ENCODE data around the gene PEPD.

The PEPD gene

DNA sequence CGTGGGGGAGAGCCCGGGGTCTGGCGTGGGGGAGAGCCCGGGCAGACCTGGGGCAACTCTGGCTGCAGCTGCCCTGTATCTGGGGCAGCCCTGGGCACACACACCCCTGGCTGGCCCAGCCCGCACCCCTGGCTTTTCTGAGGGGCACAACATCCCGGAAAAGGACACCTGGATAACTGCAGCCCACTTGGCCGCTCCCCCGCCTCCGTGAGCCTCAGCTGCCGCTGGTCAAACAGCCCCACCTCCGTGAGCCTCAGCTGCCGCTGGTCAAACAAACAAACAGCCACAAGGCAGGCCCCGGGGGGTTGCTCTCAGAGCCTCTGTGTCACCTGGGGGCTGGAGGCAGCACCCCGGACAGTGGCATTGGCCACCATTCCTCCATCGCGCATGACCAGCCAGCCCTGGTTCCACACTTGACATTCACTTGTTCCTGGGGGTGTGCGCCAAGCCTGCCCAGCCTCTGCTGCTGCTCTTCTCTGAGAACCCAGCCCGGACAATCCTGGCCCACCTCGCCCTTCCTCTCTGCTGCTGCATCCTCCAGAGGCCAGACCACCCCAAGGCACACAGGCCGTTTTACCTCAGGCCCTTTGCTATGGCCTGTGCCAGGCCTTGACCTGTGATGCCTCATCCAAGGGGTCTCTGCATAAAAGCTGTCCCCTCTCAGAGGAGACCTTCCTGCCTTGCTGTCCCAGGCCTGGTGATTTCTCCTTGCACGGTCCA, 128.1 kb downstream of the PEPD start:
- no peaks in the 10 kb centered on the region for H3K36me3 ChIP-seq
- TF ChIP-seq, protein P1, sequence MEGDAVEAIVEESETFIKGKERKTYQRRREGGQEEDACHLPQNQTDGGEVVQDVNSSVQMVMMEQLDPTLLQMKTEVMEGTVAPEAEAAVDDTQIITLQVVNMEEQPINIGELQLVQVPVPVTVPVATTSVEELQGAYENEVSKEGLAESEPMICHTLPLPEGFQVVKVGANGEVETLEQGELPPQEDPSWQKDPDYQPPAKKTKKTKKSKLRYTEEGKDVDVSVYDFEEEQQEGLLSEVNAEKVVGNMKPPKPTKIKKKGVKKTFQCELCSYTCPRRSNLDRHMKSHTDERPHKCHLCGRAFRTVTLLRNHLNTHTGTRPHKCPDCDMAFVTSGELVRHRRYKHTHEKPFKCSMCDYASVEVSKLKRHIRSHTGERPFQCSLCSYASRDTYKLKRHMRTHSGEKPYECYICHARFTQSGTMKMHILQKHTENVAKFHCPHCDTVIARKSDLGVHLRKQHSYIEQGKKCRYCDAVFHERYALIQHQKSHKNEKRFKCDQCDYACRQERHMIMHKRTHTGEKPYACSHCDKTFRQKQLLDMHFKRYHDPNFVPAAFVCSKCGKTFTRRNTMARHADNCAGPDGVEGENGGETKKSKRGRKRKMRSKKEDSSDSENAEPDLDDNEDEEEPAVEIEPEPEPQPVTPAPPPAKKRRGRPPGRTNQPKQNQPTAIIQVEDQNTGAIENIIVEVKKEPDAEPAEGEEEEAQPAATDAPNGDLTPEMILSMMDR (IDR thresholded peaks at IDR 0.05), result no peak
- no peaks in the 10 kb centered on the region for H3K9me3 ChIP-seq
- no peaks in the 10 kb centered on the region for H3K27me3 ChIP-seq
- H3K4me1 ChIP-seq (ENCODE audit: control insufficient read depth in 1 of 2, insufficient read depth in 1 of 2, low read depth in 1 of 2, low read length in 1 of 2), result peaks cover 28 to 35% of the 10 kb centered on the region in 2 experiments
- H3K4me3 ChIP-seq (ENCODE audit: low read depth in 1 of 2, low read length in 1 of 2), result no peak overlapping the region
- no peak overlapping the region for H3K27ac ChIP-seq

DNA sequence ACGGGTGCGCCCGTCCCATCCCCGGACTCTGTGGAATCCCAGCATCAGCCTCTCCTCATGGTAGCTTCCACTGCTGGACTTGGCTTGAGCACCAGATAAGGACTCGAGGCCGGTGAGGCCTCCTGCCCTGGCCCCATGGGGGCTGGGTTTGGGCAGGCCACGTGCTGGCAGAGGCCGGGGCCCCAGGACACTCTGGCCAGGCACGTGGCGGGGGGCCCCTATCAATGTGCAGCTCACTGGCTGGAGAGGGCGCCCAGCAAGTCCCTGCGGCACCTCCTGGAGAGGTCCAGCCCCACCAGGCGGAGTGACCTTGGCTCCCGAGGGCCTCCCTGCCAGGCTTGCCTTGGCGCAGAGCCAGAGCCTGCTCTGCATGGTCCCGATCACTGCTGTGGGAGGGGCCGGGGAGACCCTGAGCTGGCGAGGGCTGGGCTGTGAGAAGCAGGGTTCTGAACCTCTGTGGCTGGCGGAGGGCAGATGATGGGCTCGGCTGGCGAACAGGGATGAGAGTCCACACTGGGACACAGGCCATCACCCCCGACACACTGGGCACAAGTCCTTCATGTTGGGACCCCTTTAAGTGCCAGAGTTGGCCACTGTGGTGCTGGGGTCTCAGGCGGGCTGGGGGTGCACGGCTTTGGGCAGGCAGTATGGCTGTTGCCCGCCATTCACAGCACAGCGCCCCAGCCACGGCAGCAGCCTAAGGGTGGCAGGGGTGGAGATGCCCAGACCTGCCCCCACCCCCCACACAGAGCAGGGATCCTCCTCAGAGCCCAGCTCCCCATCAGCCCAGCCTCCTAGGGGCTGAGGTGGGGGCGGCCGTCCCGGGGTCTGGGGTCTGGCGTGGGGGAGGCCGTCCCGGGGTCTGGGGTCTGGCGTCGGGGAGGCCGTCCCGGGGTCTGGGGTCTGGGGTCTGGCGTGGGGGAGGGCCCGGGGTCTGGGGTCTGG, 129.0 kb downstream of the PEPD start:
- TF ChIP-seq, protein P1 (IDR thresholded peaks at IDR 0.05), result no peak
- Histone ChIP-seq H3K36me3 (no peaks in the 10 kb centered on the region), H3K4me1 (ENCODE audit: control insufficient read depth in 1 of 2, insufficient read depth in 1 of 2, low read depth in 1 of 2, low read length in 1 of 2) (peaks cover 28 to 35% of the 10 kb centered on the region in 2 experiments), H3K27me3 (no peaks in the 10 kb centered on the region), H3K9me3 (no peaks in the 10 kb centered on the region), H3K4me3 (ENCODE audit: low read depth in 1 of 2, low read length in 1 of 2) (no peak overlapping the region), H3K27ac (no peak overlapping the region)

DNA sequence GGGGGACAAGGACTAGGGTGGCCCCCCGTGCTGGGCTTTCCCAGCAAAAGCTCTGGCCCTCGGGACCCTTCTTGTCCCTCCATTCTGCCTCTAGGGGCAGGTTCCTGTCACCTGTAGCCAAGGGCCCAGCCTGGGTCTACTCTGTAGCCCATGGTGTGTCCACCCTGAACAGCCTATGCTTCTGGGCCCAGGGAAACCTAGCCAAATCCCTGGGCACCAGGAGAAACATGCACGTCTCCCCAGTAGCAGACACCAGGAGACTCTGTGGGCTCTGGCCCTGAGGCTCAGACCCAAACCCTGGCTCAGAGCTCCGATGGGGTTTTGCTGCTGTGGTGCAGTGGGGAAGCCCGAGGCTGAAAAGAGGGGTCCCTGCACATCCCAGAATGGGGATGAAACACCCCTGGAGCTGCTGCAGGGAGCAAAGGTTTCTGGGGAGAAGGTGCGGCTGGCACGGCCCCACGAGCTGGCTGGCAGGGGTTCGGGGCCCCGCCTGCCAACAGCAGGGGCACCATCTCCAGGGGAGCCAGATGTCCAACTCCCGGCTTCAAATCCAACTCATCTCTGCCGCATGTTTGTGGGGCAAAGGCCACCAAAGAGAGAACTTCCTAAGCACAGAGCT, 129.9 kb downstream of the PEPD start:
- Histone ChIP-seq H3K27ac (no peak overlapping the region), H3K4me1 (ENCODE audit: control insufficient read depth in 1 of 2, insufficient read depth in 1 of 2, low read depth in 1 of 2, low read length in 1 of 2) (peaks cover 28 to 35% of the 10 kb centered on the region in 2 experiments), H3K27me3 (no peaks in the 10 kb centered on the region), H3K4me3 (ENCODE audit: low read depth in 1 of 2, low read length in 1 of 2) (no peak overlapping the region), H3K36me3 (no peaks in the 10 kb centered on the region), H3K9me3 (no peaks in the 10 kb centered on the region)
- TF ChIP-seq, protein P1 (IDR thresholded peaks at IDR 0.05), result no peak

DNA sequence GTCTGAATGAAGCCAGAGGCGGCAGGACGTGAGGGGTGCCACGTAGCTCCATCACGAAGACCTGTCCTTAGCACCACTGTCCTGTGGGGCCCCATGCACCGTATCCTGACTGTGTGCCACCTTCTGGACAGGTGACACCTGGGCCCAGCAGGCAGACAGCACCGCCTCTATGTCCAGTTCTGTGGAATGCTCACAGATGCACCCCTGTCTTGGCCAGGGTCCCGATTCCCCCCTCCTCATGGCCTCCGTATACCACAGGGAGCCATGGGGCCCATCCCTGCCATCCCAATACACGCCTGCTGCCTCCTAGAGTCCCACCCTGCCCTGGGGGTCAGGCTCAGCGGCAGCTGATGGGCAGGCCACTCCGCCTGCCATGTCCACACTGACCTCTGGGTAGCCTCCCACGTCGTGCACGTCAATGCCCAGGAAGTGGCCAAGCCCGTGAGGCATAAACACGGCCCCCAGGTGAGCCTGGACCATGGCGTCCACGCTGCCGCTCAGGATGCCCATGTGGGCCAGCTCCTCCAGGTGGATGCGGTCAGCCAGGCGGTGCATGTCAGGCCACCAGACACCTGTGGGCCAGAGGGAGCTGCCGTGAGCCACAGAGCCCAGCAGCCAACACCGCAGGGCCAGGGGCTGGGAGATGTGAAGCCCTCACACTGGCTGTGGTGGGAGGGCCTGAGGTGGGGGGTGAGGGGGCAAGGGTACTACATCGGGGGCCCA, 130.5 kb downstream of the PEPD start:
- Histone ChIP-seq H3K27me3 (no peaks in the 10 kb centered on the region), H3K36me3 (no peaks in the 10 kb centered on the region), H3K27ac (no peak overlapping the region), H3K4me3 (ENCODE audit: low read depth in 1 of 2, low read length in 1 of 2) (no peak overlapping the region), H3K4me1 (ENCODE audit: control insufficient read depth in 1 of 2, insufficient read depth in 1 of 2, low read depth in 1 of 2, low read length in 1 of 2) (peaks cover 28 to 35% of the 10 kb centered on the region in 2 experiments), H3K9me3 (no peaks in the 10 kb centered on the region)
- TF ChIP-seq, protein P1 (IDR thresholded peaks at IDR 0.05), result no peak
